ENCODE results near the gene FBXO46.

Gene FBXO46

DNA sequence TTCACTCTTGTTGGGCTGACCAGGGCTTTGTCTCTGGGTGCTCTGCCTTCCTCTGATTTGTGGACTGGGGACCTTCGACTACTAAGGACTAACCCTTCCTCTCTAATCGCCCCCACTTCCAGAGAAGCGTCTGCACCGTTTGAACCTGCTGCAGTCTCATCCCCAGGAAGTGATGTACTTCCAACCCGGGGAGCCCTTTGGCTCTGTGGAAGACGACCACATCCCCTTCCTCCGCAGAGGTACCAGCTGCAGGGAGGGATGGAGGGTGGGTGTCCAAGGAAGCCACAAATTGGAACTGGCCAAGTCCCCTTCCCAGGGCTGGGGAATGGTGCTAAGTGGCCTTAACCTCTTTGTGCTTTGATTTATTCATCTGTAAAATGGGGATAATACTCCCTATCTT is 29.0 kb downstream of the FBXO46 start:
- Histone ChIP-seq H2BK5ac (ENCODE audit: low read depth, low read length, poor library complexity, severe bottlenecking) (no peak overlapping the region), H3K4me1 (ENCODE audit: control insufficient read depth, insufficient read depth, low read depth, low read length) (peaks cover 10% of the 10 kb centered on the region), H3K9me3 (ENCODE audit: control insufficient read depth, low read length) (no peaks in the 10 kb centered on the region), H3K27me3 (ENCODE audit: control insufficient read depth in 1 of 2, insufficient read depth in 1 of 2, low read length in 2 of 2) (no peaks in the 10 kb centered on the region), H2BK120ac (ENCODE audit: low read depth, low read length) (no peak overlapping the region), H3K4me2 (ENCODE audit: low read length, poor library complexity, severe bottlenecking) (no peak overlapping the region), H3K36me3 (ENCODE audit: control insufficient read depth in 1 of 2, insufficient read depth in 2 of 2, low read depth in 1 of 2, low read length in 2 of 2) (peaks cover 28 to 47% of the 10 kb centered on the region in 2 experiments), H3K27ac (ENCODE audit: low read length, poor library complexity, severe bottlenecking) (no peak overlapping the region), H2BK12ac (ENCODE audit: low read length in 2 of 2) (no peak overlapping the region), H4K8ac (ENCODE audit: low read length) (no peak overlapping the region), H4K91ac (ENCODE audit: low read length) (no peak overlapping the region), H3K14ac (ENCODE audit: low read length in 2 of 2) (no peak overlapping the region), H2AK5ac (ENCODE audit: low read length, severe bottlenecking) (no peak overlapping the region), H2AFZ (ENCODE audit: low read depth, low read length) (no peak overlapping the region), H3K23ac (ENCODE audit: low read length in 2 of 2) (no peak overlapping the region), H2BK15ac (ENCODE audit: low read depth, poor library complexity, severe bottlenecking) (no peak overlapping the region), H3K79me1 (replicated peaks; ENCODE audit: low read length, poor library complexity, severe bottlenecking) (peaks cover 2% of the 10 kb centered on the region), H3K18ac (ENCODE audit: low read depth in 1 of 2, low read length in 2 of 2) (no peak overlapping the region), H3K4ac (ENCODE audit: low read depth in 1 of 2, low read length in 2 of 2) (no peak overlapping the region), H3K9ac (ENCODE audit: low read length) (no peak overlapping the region), H3K4me3 (ENCODE audit: insufficient read depth in 1 of 2, low read depth in 1 of 2, low read length in 2 of 2) (no peak overlapping the region)
- no peak for DNase-seq
- WGBS = 92% methylated on average over 7 of the region's 7 CpGs

GRCh38 chr19:45693106-45693788 is 37.4 kb downstream of the FBXO46 start:
- H2BK5ac ChIP-seq (ENCODE audit: low read depth, low read length, poor library complexity, severe bottlenecking) = no peak overlapping the region
- H3K27me3 ChIP-seq (ENCODE audit: control insufficient read depth in 1 of 2, insufficient read depth in 1 of 2, low read length in 2 of 2) = no peaks in the 10 kb centered on the region
- peak overlapping the region; percentile 16 for H3K27ac ChIP-seq (ENCODE audit: low read length, poor library complexity, severe bottlenecking)
- peaks cover 5% of the 10 kb centered on the region for H3K4me1 ChIP-seq (ENCODE audit: control insufficient read depth, insufficient read depth, low read depth, low read length)
- no peak overlapping the region for H4K8ac ChIP-seq (ENCODE audit: low read length)
- 5% methylated on average over 7 of the region's 22 CpGs for WGBS
- H2BK120ac ChIP-seq (ENCODE audit: low read depth, low read length) = no peak overlapping the region
- H3K4ac ChIP-seq (ENCODE audit: low read depth in 1 of 2, low read length in 2 of 2) = no peak overlapping the region
- H3K14ac ChIP-seq (ENCODE audit: low read length in 2 of 2) = no peak overlapping the region
- DNase-seq = peak; percentile 85
- peak overlapping the region; percentile 82 for H3K4me2 ChIP-seq (ENCODE audit: low read length, poor library complexity, severe bottlenecking)
- peaks cover 23 to 31% of the 10 kb centered on the region in 2 experiments for H3K36me3 ChIP-seq (ENCODE audit: control insufficient read depth in 1 of 2, insufficient read depth in 2 of 2, low read depth in 1 of 2, low read length in 2 of 2)
- H3K9ac ChIP-seq (ENCODE audit: low read length) = peak overlapping the region; percentile 100
- H3K79me1 ChIP-seq (replicated peaks; ENCODE audit: low read length, poor library complexity, severe bottlenecking) = peaks cover 24% of the 10 kb centered on the region
- H3K4me3 ChIP-seq (ENCODE audit: insufficient read depth in 1 of 2, low read depth in 1 of 2, low read length in 2 of 2) = peak overlapping the region; percentile 84 to 98
- no peak overlapping the region for H2BK15ac ChIP-seq (ENCODE audit: low read depth, poor library complexity, severe bottlenecking)
- H2AK5ac ChIP-seq (ENCODE audit: low read length, severe bottlenecking) = no peak overlapping the region
- no peak overlapping the region for H3K23ac ChIP-seq (ENCODE audit: low read length in 2 of 2)
- no peak overlapping the region for H2AFZ ChIP-seq (ENCODE audit: low read depth, low read length)
- H2BK12ac ChIP-seq (ENCODE audit: low read length in 2 of 2) = no peak overlapping the region
- no peaks in the 10 kb centered on the region for H3K9me3 ChIP-seq (ENCODE audit: control insufficient read depth, low read length)
- no peak overlapping the region for H4K91ac ChIP-seq (ENCODE audit: low read length)
- H3K18ac ChIP-seq (ENCODE audit: low read depth in 1 of 2, low read length in 2 of 2) = no peak overlapping the region

- Histone ChIP-seq H2BK12ac (ENCODE audit: low read length in 2 of 2) (peak within 1 kb of the TSS in 1 of 2 experiments; percentile 24), H3K18ac (ENCODE audit: low read depth in 1 of 2, low read length in 2 of 2) (peak within 1 kb of the TSS; percentile 40 to 96), H3K79me1 (replicated peaks; ENCODE audit: low read length, poor library complexity, severe bottlenecking) (peaks cover 29% of the 10 kb centered on the region), H3K27ac (ENCODE audit: low read length, poor library complexity, severe bottlenecking) (peak within 1 kb of the TSS; percentile 81), H3K9ac (ENCODE audit: low read length) (peak within 1 kb of the TSS; percentile 100), H3K36me3 (ENCODE audit: control insufficient read depth in 1 of 2, insufficient read depth in 2 of 2, low read depth in 1 of 2, low read length in 2 of 2) (peaks cover 29 to 37% of the 10 kb centered on the region in 2 experiments), H3K4me3 (ENCODE audit: insufficient read depth in 1 of 2, low read depth in 1 of 2, low read length in 2 of 2) (peak within 1 kb of the TSS; percentile 85 to 98), H3K4ac (ENCODE audit: low read depth in 1 of 2, low read length in 2 of 2) (peak within 1 kb of the TSS; percentile 66 to 94), H2BK120ac (ENCODE audit: low read depth, low read length) (peak within 1 kb of the TSS; percentile 7), H2AK5ac (ENCODE audit: low read length, severe bottlenecking) (no peak within 1 kb of the TSS), H2BK15ac (ENCODE audit: low read depth, poor library complexity, severe bottlenecking) (peak within 1 kb of the TSS; percentile 39), H3K4me1 (ENCODE audit: control insufficient read depth, insufficient read depth, low read depth, low read length) (peaks cover 3% of the 10 kb centered on the region), H2BK5ac (ENCODE audit: low read depth, low read length, poor library complexity, severe bottlenecking) (no peak within 1 kb of the TSS), H3K27me3 (ENCODE audit: control insufficient read depth in 1 of 2, insufficient read depth in 1 of 2, low read length in 2 of 2) (no peaks in the 10 kb centered on the region), H3K9me3 (ENCODE audit: control insufficient read depth, low read length) (no peaks in the 10 kb centered on the region), H3K14ac (ENCODE audit: low read length in 2 of 2) (peak within 1 kb of the TSS in 1 of 2 experiments; percentile 84), H4K8ac (ENCODE audit: low read length) (peak within 1 kb of the TSS; percentile 50), H4K91ac (ENCODE audit: low read length) (no peak within 1 kb of the TSS), H3K23ac (ENCODE audit: low read length in 2 of 2) (no peak within 1 kb of the TSS), H3K4me2 (ENCODE audit: low read length, poor library complexity, severe bottlenecking) (peak within 1 kb of the TSS; percentile 82), H2AFZ (ENCODE audit: low read depth, low read length) (peak within 1 kb of the TSS; percentile 79)
- DNase-seq = peak; percentile 100
- under 1% methylated on average over 70 of the region's 70 CpGs for WGBS
Observed at GRCh38 chr19:45692187-45693105, 38.2 kb downstream of the FBXO46 start, which contains the start of gene QPCTL. TSS of gene QPCTL (plus strand) at chr19:45692666. CDS start at chr19:45692704, 38 bp downstream.

Data from mesenchymal stem cell (in vitro differentiated cells and primary cell).